Testis (tissue), 3 donors: ENCODE results near the gene MMP23B. TPM values are rescaled to one million over a fixed set of nuclear protein-coding genes. Genes with fewer than 3 reads are reported as not detected.

Experiments used
- DNase-seq: peaks from one replicate; pipeline ENCODE4 v3.0.0-alpha.2; 2019
- H3K27ac ChIP-seq, 2 donors: fragments of 200-600 bp; sonication (generic); one replicate each; pipeline ENCODE4 v1.5.1; 2019
- H3K27me3 ChIP-seq: fragments of 200-600 bp; sonication (generic); one replicate; pipeline ENCODE4 v1.5.1; 2019
- H3K36me3 ChIP-seq: fragments of 200-600 bp; sonication (generic); one replicate; pipeline ENCODE4 v1.5.1; 2017; ENCODE audit warnings: low read depth; ENCODE audit errors: missing control alignments
- H3K4me1 ChIP-seq: fragments of 200-600 bp; sonication (generic); one replicate; pipeline ENCODE4 v1.5.1; 2019
- H3K4me3 ChIP-seq, 2 donors: fragments of 200-600 bp; sonication (generic); one replicate each; pipeline ENCODE4 v1.5.1; 2017 to 2019
- H3K9me3 ChIP-seq: fragments of 200-600 bp; sonication (generic); one replicate; pipeline ENCODE4 v1.5.1; 2017
- CTCF ChIP-seq, 3 experiments: fragments of 450-650 bp in 2 of 3; fragments of 200-600 bp in 1 of 3; sonication (generic) in 1 of 3; IDR thresholded peaks; one replicate each; pipeline ENCODE4 v1.5.1; 2016 to 2019; ENCODE audit warnings: antibody characterized with exemption in 3 of 3, mild to moderate bottlenecking in 2 of 3, moderate library complexity in 1 of 3
- POLR2A ChIP-seq: fragments of 450-650 bp; IDR thresholded peaks from one replicate; pipeline ENCODE4 v1.6.1; 2017; ENCODE audit warnings: antibody characterized with exemption, mild to moderate bottlenecking, moderate library complexity
- WGBS, 2 donors: methylation state at CpG; one replicate each; pipeline ENCODE4 v1.1.5; 2018; 5-methylcytosine and 5-hydroxymethylcytosine counted together
- intact Hi-C: fragments of 100-400 bp; cut with DNase I; formaldehyde crosslinking; loops from one replicate; pipeline ENCODE4 v1.15.1; 2023; ENCODE audit warnings: low total_unique reads
- polyA plus RNA-seq: library from polyadenylated mRNA; stranded (reverse); fragments of 350-450 nt; fragmentation: Illumina TruSeq; extraction: RNeasy Lipid Tissue Mini Kit (QIAGEN cat#74804); gene quantifications from one replicate; pipeline ENCODE4 v1.2.3, GENCODE V29; 2014; ENCODE audit warnings: low read depth, low replicate concordance; ENCODE audit not compliant: insufficient read depth
- total RNA-seq, 2 donors: library from RNA; depleted of rRNA; stranded (reverse); fragments of >200 nt; gene quantifications; one replicate each; pipeline ENCODE4 v1.2.3, GENCODE V29; 2016

MMP23B gene
- total and polyA plus RNA-seq, 3 donors from 2014 or later: 13.1 to 50.2 (median 49.0) TPM

GRCh38 chr1:1626207-1627141 is 5.5 kb upstream of the MMP23B start:
- no peak for DNase-seq
- Histone ChIP-seq H3K4me1 (no peaks in the 10 kb centered on the region), H3K36me3 (no peaks in the 10 kb centered on the region), H3K27me3 (no peaks in the 10 kb centered on the region), H3K27ac (no peak overlapping the region), H3K4me3 (no peak overlapping the region), H3K9me3 (no peaks in the 10 kb centered on the region)
- no peak for TF ChIP-seq CTCF (IDR thresholded peaks at IDR 0.05)
- TF ChIP-seq POLR2A: no peak
- intact Hi-C loops: no loop called here
- WGBS, 2 donors: 94 to 98% methylated on average over 6 to 42 of the region's 48 CpGs

- peaks cover 3% of the 10 kb centered on the region for H3K4me1 ChIP-seq
- H3K9me3 ChIP-seq: no peaks in the 10 kb centered on the region
- 81 to 100% methylated on average over 1 to 37 of the region's 37 CpGs for WGBS, 2 donors
- no peaks in the 10 kb centered on the region for H3K27me3 ChIP-seq
- H3K36me3 ChIP-seq: no peaks in the 10 kb centered on the region
- TF ChIP-seq CTCF (IDR thresholded peaks at IDR 0.05) (no peak), POLR2A (no peak)
- no peak for DNase-seq
- intact Hi-C loops: no loop called here
- no peak overlapping the region for H3K27ac ChIP-seq
- H3K4me3 ChIP-seq: no peak overlapping the region
These were observed 4.6 kb upstream of the MMP23B start for GRCh38 chr1:1627261-1627828.

- H3K4me3 ChIP-seq: no peak overlapping the region
- 75 to 94% methylated on average over 8 to 53 of the region's 53 CpGs for WGBS, 2 donors
- no peaks in the 10 kb centered on the region for H3K36me3 ChIP-seq
- no peak for DNase-seq
- H3K4me1 ChIP-seq: peaks cover 3% of the 10 kb centered on the region
- H3K27me3 ChIP-seq: no peaks in the 10 kb centered on the region
- intact Hi-C loops: no loop called here
- H3K9me3 ChIP-seq: no peaks in the 10 kb centered on the region
- H3K27ac ChIP-seq: no peak overlapping the region
- TF ChIP-seq CTCF (IDR thresholded peaks at IDR 0.05) (no peak), POLR2A (no peak)
These were observed 3.9 kb upstream of the MMP23B start for GRCh38 chr1:1627829-1628753.

GRCh38 chr1:1628754-1629429 is 3.1 kb upstream of the MMP23B start:
- H3K36me3 ChIP-seq: no peaks in the 10 kb centered on the region
- DNase-seq: no peak
- H3K27ac ChIP-seq: no peak overlapping the region
- intact Hi-C loops: no loop called here
- no peaks in the 10 kb centered on the region for H3K9me3 ChIP-seq
- H3K4me3 ChIP-seq: peak overlapping the region in 1 of 2 donors; percentile 20
- H3K27me3 ChIP-seq: no peaks in the 10 kb centered on the region
- 36 to 82% methylated on average over 19 to 26 of the region's 53 CpGs for WGBS, 2 donors
- peaks cover 3% of the 10 kb centered on the region for H3K4me1 ChIP-seq
- TF ChIP-seq CTCF (IDR thresholded peaks at IDR 0.05) (no peak), POLR2A (no peak)
